ENCODE results near the gene PKN1. TPM values are rescaled to one million over a fixed set of nuclear protein-coding genes. Genes with fewer than 3 reads are reported as not detected.
A peak's percentile ranks its signal among the peaks of the same experiment; 100 is the strongest.

Gene PKN1
- total RNA-seq, 1 donor: 127 TPM

GRCh38 chr19:14517446-14517839, 84.3 kb downstream of the PKN1 start:
- H3K4me3 ChIP-seq (ENCODE audit: low read depth, low read length): peak overlapping the region; percentile 93
- TF ChIP-seq, protein P1, sequence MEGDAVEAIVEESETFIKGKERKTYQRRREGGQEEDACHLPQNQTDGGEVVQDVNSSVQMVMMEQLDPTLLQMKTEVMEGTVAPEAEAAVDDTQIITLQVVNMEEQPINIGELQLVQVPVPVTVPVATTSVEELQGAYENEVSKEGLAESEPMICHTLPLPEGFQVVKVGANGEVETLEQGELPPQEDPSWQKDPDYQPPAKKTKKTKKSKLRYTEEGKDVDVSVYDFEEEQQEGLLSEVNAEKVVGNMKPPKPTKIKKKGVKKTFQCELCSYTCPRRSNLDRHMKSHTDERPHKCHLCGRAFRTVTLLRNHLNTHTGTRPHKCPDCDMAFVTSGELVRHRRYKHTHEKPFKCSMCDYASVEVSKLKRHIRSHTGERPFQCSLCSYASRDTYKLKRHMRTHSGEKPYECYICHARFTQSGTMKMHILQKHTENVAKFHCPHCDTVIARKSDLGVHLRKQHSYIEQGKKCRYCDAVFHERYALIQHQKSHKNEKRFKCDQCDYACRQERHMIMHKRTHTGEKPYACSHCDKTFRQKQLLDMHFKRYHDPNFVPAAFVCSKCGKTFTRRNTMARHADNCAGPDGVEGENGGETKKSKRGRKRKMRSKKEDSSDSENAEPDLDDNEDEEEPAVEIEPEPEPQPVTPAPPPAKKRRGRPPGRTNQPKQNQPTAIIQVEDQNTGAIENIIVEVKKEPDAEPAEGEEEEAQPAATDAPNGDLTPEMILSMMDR (IDR thresholded peaks at IDR 0.05; ENCODE audit: insufficient read depth, low read depth, low read length): no peak
- DNase-seq (ENCODE audit: low read depth): no peak

- TF ChIP-seq, protein P1 (IDR thresholded peaks at IDR 0.05; ENCODE audit: insufficient read depth, low read depth, low read length): no peak
- DNase-seq (ENCODE audit: low read depth): peak; percentile 80
- H3K4me3 ChIP-seq (ENCODE audit: low read depth, low read length): peak within 1 kb of the TSS; percentile 93
These were observed 84.9 kb downstream of the PKN1 start, which contains the start of gene DNAJB1 for GRCh38 chr19:14517840-14518505. TSS of gene DNAJB1 (minus strand) at chr19:14518397. CDS start at chr19:14518349, 48 bp downstream.

- DNase-seq (ENCODE audit: low read depth): no peak
- H3K4me3 ChIP-seq (ENCODE audit: low read depth, low read length): no peak overlapping the region
- TF ChIP-seq, protein P1 (IDR thresholded peaks at IDR 0.05; ENCODE audit: insufficient read depth, low read depth, low read length): no peak
These were observed 86.2 kb downstream of the PKN1 start for GRCh38 chr19:14519245-14519859.

GRCh38 chr19:14519860-14520407, 86.8 kb downstream of the PKN1 start:
- DNase-seq (ENCODE audit: low read depth): no peak
- TF ChIP-seq, protein P1 (IDR thresholded peaks at IDR 0.05; ENCODE audit: insufficient read depth, low read depth, low read length): no peak
- H3K4me3 ChIP-seq (ENCODE audit: low read depth, low read length): no peak overlapping the region

GRCh38 chr19:14520543-14520942, 87.4 kb downstream of the PKN1 start:
- TF ChIP-seq, protein P1 (IDR thresholded peaks at IDR 0.05; ENCODE audit: insufficient read depth, low read depth, low read length): no peak
- no peak overlapping the region for H3K4me3 ChIP-seq (ENCODE audit: low read depth, low read length)
- no peak for DNase-seq (ENCODE audit: low read depth)

Small RNA genes lying within 50 kb of the gene (small RNA-seq; reads per million reads assigned to genes)
- gene SNRPGP15: not detected

Other genes starting within 250 kb of the PKN1 start
- gene ADGRL1, start 227.1 kb upstream of the PKN1 start, total RNA-seq: 1.7 and 1.9 TPM in 2 replicates
- gene ADGRE5, start 51.9 kb upstream of the PKN1 start, total RNA-seq: 40.9 and 48.4 TPM in 2 replicates
- gene DDX39A, start 14.0 kb upstream of the PKN1 start, total RNA-seq: 56.6 and 63.8 TPM in 2 replicates
- 2.6 and 3.9 TPM in 2 replicates for gene PTGER1, start 42.0 kb downstream of the PKN1 start, total RNA-seq
- gene GIPC1, start 62.8 kb downstream of the PKN1 start, total RNA-seq: 155 and 169 TPM in 2 replicates
- gene DNAJB1, start 85.1 kb downstream of the PKN1 start, total RNA-seq: 78.0 and 99.3 TPM in 2 replicates
- 27.4 and 32.0 TPM in 2 replicates for gene TECR, start 96.3 kb downstream of the PKN1 start, total RNA-seq
- gene NDUFB7, start 138.8 kb downstream of the PKN1 start, total RNA-seq: 216 and 357 TPM in 2 replicates
- not detected in 2 replicates for gene CLEC17A, start 149.8 kb downstream of the PKN1 start, total RNA-seq
- not detected in 2 replicates for gene ADGRE3, start 241.5 kb downstream of the PKN1 start, total RNA-seq